H1 (cell line): ENCODE results near the gene CDC37. TPM values are rescaled to one million over a fixed set of nuclear protein-coding genes. Genes with fewer than 3 reads are reported as not detected.

Experiments used
- CTCF ChIA-PET: fragments of 300-600 bp; sonication (Branson Sonifier 250); formaldehyde crosslinking; loops from one replicate; lab custom pipeline; 2021; ENCODE audit not compliant: partially characterized antibody; lab: Charles Lee
- POLR2A ChIA-PET: fragments of 300-600 bp; sonication (Branson Sonifier 250); formaldehyde crosslinking; loops from one replicate; lab custom pipeline; 2021; ENCODE audit warnings: inconsistent platforms; ENCODE audit not compliant: partially characterized antibody; lab: Charles Lee
- DNase-seq, 2 experiments: peaks; one replicate each; pipeline versions ENCODE4 v3.0.0 to v3.0.0-alpha.2; 2010 to 2022; ENCODE audit warnings: low spot score in 2 of 2, low read depth in 1 of 2, mixed read lengths in 1 of 2
- FAIRE-seq: peaks from 2 replicates; lab custom pipeline; 2011; peaks lifted over from hg19 to GRCh38; lab: Jason Lieb, UNC
- H2AFZ ChIP-seq: 2 replicates; pipeline ENCODE4 v1.8.1; 2012; ENCODE audit warnings: low read length, inconsistent platforms
- H2AK5ac ChIP-seq: 2 replicates; pipeline ENCODE4 v1.6.1; 2013; ENCODE audit warnings: low read depth, low read length
- H2BK120ac ChIP-seq: replicated peaks from 2 replicates; pipeline ENCODE3; 2013; ENCODE audit warnings: low read depth, low read length, inconsistent platforms
- H2BK12ac ChIP-seq: 2 replicates; pipeline ENCODE4 v1.6.1; 2013; ENCODE audit warnings: low read depth, low read length
- H2BK15ac ChIP-seq: 2 replicates; pipeline ENCODE4 v1.6.1; 2013; ENCODE audit warnings: low read length
- H2BK20ac ChIP-seq: 2 replicates; pipeline ENCODE4 v1.6.1; 2013; ENCODE audit warnings: low read length
- H2BK5ac ChIP-seq: 2 replicates; pipeline ENCODE4 v1.6.1; 2013; ENCODE audit warnings: low read depth, low read length
- H3K14ac ChIP-seq: 2 replicates; pipeline ENCODE4 v1.6.1; 2013; ENCODE audit warnings: inconsistent platforms; ENCODE audit not compliant: insufficient read length
- H3K18ac ChIP-seq: 2 replicates; pipeline ENCODE4 v1.6.1; 2013; ENCODE audit warnings: low read length; ENCODE audit errors: extremely low read depth
- H3K23ac ChIP-seq: 2 replicates; pipeline ENCODE4 v1.6.1; 2013; ENCODE audit warnings: inconsistent platforms; ENCODE audit not compliant: insufficient read length
- H3K23me2 ChIP-seq: 2 replicates; pipeline ENCODE4 v1.6.1; 2013; ENCODE audit warnings: low read depth, low read length
- H3K27ac ChIP-seq: 2 replicates; pipeline ENCODE4 v1.6.1; 2011; ENCODE audit warnings: low read depth, low read length, inconsistent platforms
- H3K27me3 ChIP-seq, 4 experiments: replicated peaks in 1 of 4; 1 replicate in 1 of 4; 2 replicates in 3 of 4; pipeline versions ENCODE4 v1.6.1 to v1.8.1; 2011 to 2013; ENCODE audit warnings: low read length in 3 of 4, mild to moderate bottlenecking in 3 of 4, inconsistent platforms in 2 of 4, mixed read lengths in 2 of 4, moderate library complexity in 1 of 4; ENCODE audit not compliant: control insufficient read depth in 3 of 4, insufficient read depth in 3 of 4; ENCODE audit errors: extremely low read depth in 1 of 4
- H3K36me3 ChIP-seq, 4 experiments: 2 replicates each; pipeline versions ENCODE4 v1.6.1 to v1.8.1; 2011 to 2013; ENCODE audit warnings: mild to moderate bottlenecking in 4 of 4, low read length in 3 of 4, moderate library complexity in 2 of 4, control low read depth in 1 of 4, inconsistent platforms in 1 of 4; ENCODE audit not compliant: insufficient read depth in 4 of 4, control insufficient read depth in 2 of 4
- H3K4ac ChIP-seq: replicated peaks from 2 replicates; pipeline ENCODE3; 2013; ENCODE audit warnings: low read length, low read depth, mixed read lengths, inconsistent platforms; ENCODE audit not compliant: insufficient read length
- H3K4me1 ChIP-seq, 4 experiments: replicated peaks in 1 of 4; 1 replicate in 1 of 4; 2 replicates in 3 of 4; pipeline versions ENCODE4 v1.6.1 to v1.8.1; 2011 to 2013; ENCODE audit warnings: low read length in 3 of 4, inconsistent platforms in 2 of 4, mixed read lengths in 1 of 4; ENCODE audit not compliant: insufficient read depth in 4 of 4, control insufficient read depth in 3 of 4
- H3K4me2 ChIP-seq, 2 experiments: 2 replicates each; pipeline versions ENCODE4 v1.6.1 to v1.8.1; 2011 to 2013; ENCODE audit warnings: low read depth in 2 of 2, low read length in 2 of 2, control low read depth in 1 of 2, inconsistent platforms in 1 of 2, mild to moderate bottlenecking in 1 of 2; ENCODE audit not compliant: insufficient read depth in 1 of 2
- H3K4me3 ChIP-seq, 4 experiments: fragments of 200-600, 300-600 bp in 1 of 4; sonication (generic), shearing (Covaris generic), sonication (Bioruptor Twin) in 1 of 4; 2 replicates each; pipeline versions ENCODE4 v1.5.1 to v1.8.1; 2011 to 2016; ENCODE audit warnings: low read length in 4 of 4, low read depth in 3 of 4, control low read depth in 2 of 4, inconsistent platforms in 2 of 4, mild to moderate bottlenecking in 2 of 4, mixed read lengths in 1 of 4, moderate library complexity in 1 of 4; ENCODE audit not compliant: insufficient read depth in 2 of 4; ENCODE audit errors: extremely low read depth in 1 of 4
- H3K56ac ChIP-seq: replicated peaks from 2 replicates; pipeline ENCODE3; 2013; ENCODE audit warnings: low read depth, mild to moderate bottlenecking, mixed read lengths, low read length, inconsistent platforms; ENCODE audit not compliant: insufficient read length
- H3K79me1 ChIP-seq: 2 replicates; pipeline ENCODE4 v1.6.1; 2013; ENCODE audit warnings: low read depth, low read length, control low read depth
- H3K79me2 ChIP-seq, 2 experiments: 2 replicates each; pipeline versions ENCODE4 v1.6.1 to v1.8.1; 2012 to 2013; ENCODE audit warnings: low read length in 2 of 2, mild to moderate bottlenecking in 2 of 2, inconsistent platforms in 1 of 2; ENCODE audit not compliant: insufficient read depth in 2 of 2, control insufficient read depth in 1 of 2
- H3K9ac ChIP-seq, 4 experiments: replicated peaks in 1 of 4; 1 replicate in 1 of 4; 2 replicates in 3 of 4; pipeline versions ENCODE4 v1.6.1 to v1.8.1; 2011 to 2013; ENCODE audit warnings: low read depth in 3 of 4, low read length in 3 of 4, control low read depth in 2 of 4, mild to moderate bottlenecking in 2 of 4, moderate library complexity in 2 of 4, inconsistent platforms in 1 of 4; ENCODE audit errors: extremely low read depth in 1 of 4
- H3K9me3 ChIP-seq, 2 experiments: 2 replicates each; pipeline versions ENCODE4 v1.6.1 to v1.8.1; 2012 to 2013; ENCODE audit warnings: mild to moderate bottlenecking in 2 of 2, moderate library complexity in 2 of 2, control low read depth in 1 of 2, inconsistent platforms in 1 of 2, low read depth in 1 of 2, low read length in 1 of 2, mixed read lengths in 1 of 2; ENCODE audit not compliant: insufficient read depth in 2 of 2
- H4K20me1 ChIP-seq, 2 experiments: replicated peaks in 1 of 2; 2 replicates each; pipeline versions ENCODE3 to v1.8.1; 2011 to 2013; ENCODE audit warnings: inconsistent platforms in 2 of 2, low read length in 2 of 2, mild to moderate bottlenecking in 1 of 2; ENCODE audit not compliant: insufficient read depth in 2 of 2, control insufficient read depth in 1 of 2
- H4K5ac ChIP-seq: 2 replicates; pipeline ENCODE4 v1.6.1; 2013; ENCODE audit warnings: low read length, low read depth, mixed read lengths, inconsistent platforms; ENCODE audit not compliant: insufficient read length
- H4K8ac ChIP-seq: 2 replicates; pipeline ENCODE4 v1.8.0; 2013; ENCODE audit warnings: mild to moderate bottlenecking, moderate library complexity, low read length, inconsistent platforms; ENCODE audit not compliant: insufficient read depth; ENCODE audit errors: extremely low read depth
- H4K91ac ChIP-seq: replicated peaks from 2 replicates; pipeline ENCODE3; 2013; ENCODE audit warnings: low read length, mixed read lengths, inconsistent platforms; ENCODE audit not compliant: insufficient read length
- GABPA ChIP-seq: IDR thresholded peaks from 2 replicates; pipeline ENCODE4 v1.6.1; 2011; ENCODE audit warnings: mild to moderate bottlenecking, low read length, moderate library complexity, borderline replicate concordance; ENCODE audit not compliant: insufficient read depth
- HDAC2 ChIP-seq, 2 experiments: fragments of 300-600 bp in 1 of 2; sonication (generic) in 1 of 2; IDR thresholded peaks; 2 replicates each; pipeline ENCODE4 v1.6.1; 2011 to 2012; ENCODE audit warnings: low read depth in 2 of 2, low read length in 2 of 2, mild to moderate bottlenecking in 2 of 2, moderate library complexity in 2 of 2, borderline replicate concordance in 1 of 2, inconsistent platforms in 1 of 2
- JUN ChIP-seq: IDR thresholded peaks from 2 replicates; pipeline ENCODE4 v1.6.1; 2011; ENCODE audit warnings: low read depth, mild to moderate bottlenecking, improper control_type of control experiment, low read length
- NRF1 ChIP-seq: IDR thresholded peaks from 2 replicates; pipeline ENCODE4 v1.6.1; 2011; ENCODE audit warnings: mild to moderate bottlenecking, low read depth, low read length, improper control_type of control experiment
- RBBP5 ChIP-seq: IDR thresholded peaks from 2 replicates; pipeline ENCODE4 v1.7.1; 2012; ENCODE audit warnings: low read depth, mild to moderate bottlenecking, inconsistent platforms, low read length, moderate library complexity, borderline replicate concordance
- SIN3A ChIP-seq, 2 experiments: IDR thresholded peaks in 1 of 2; conservative IDR thresholded peaks in 1 of 2; 2 replicates each; pipeline ENCODE4 v1.6.1; 2011 to 2012; ENCODE audit warnings: low read length in 2 of 2, improper control_type of control experiment in 1 of 2, low read depth in 1 of 2, mild to moderate bottlenecking in 1 of 2
- SP1 ChIP-seq: IDR thresholded peaks from 2 replicates; pipeline ENCODE4 v1.6.1; 2011; ENCODE audit warnings: low read depth, low read length
- WGBS, 2 experiments: shearing (Covaris generic) in 1 of 2; methylation state at CpG; one replicate each; pipeline versions ENCODE4 v1.1.6 to v1.1.7; 2013 to 2015; ENCODE audit warnings: low lambda C conversion rate in 2 of 2, mixed read lengths in 2 of 2, inconsistent platforms in 1 of 2, low coverage in 1 of 2, missing lambda C conversion rate in 1 of 2; ENCODE audit not compliant: insufficient replicate concordance in 2 of 2, insufficient coverage in 1 of 2, insufficient read length in 1 of 2; ENCODE audit errors: extremely low coverage in 1 of 2, missing lambda C conversion rate in 1 of 2; 5-methylcytosine and 5-hydroxymethylcytosine counted together
- polyA plus RNA-seq, 7 experiments: library from polyadenylated mRNA; depleted of rRNA in 3 of 7; stranded (reverse) in 5 of 7; unstranded in 2 of 7; fragments of >200 nt in 5 of 7; fragments of 200-250 nt in 2 of 7; gene quantifications; 1 replicate in 5 of 7; 2 replicates in 1 of 7; 4 replicates in 1 of 7; pipeline versions ENCODE4 v1.2.1 to v1.2.3, GENCODE V29; 2011 to 2013; ENCODE audit warnings: missing spikeins in 2 of 7, mixed read lengths in 2 of 7
- total RNA-seq: library from RNA; stranded (reverse); fragmentation: NEBNext Ultra II Directional; extraction: Animal tissue kit (Norgen Biotek cat#: 25700); gene quantifications from 2 replicates; pipeline ENCODE4 v1.2.1, GENCODE V29; 2021
- TF ChIP-seq, protein P1 (sequence below): IDR thresholded peaks from 2 replicates; pipeline ENCODE4 v1.6.1; 2012; ENCODE audit warnings: low read length, inconsistent platforms

CDC37 gene
- total and polyA plus RNA-seq, 2 of the 8 experiments (the other 6 are each of a cell fraction or from before 2014, with no cell fraction given) = 162 to 181 TPM

DNA sequence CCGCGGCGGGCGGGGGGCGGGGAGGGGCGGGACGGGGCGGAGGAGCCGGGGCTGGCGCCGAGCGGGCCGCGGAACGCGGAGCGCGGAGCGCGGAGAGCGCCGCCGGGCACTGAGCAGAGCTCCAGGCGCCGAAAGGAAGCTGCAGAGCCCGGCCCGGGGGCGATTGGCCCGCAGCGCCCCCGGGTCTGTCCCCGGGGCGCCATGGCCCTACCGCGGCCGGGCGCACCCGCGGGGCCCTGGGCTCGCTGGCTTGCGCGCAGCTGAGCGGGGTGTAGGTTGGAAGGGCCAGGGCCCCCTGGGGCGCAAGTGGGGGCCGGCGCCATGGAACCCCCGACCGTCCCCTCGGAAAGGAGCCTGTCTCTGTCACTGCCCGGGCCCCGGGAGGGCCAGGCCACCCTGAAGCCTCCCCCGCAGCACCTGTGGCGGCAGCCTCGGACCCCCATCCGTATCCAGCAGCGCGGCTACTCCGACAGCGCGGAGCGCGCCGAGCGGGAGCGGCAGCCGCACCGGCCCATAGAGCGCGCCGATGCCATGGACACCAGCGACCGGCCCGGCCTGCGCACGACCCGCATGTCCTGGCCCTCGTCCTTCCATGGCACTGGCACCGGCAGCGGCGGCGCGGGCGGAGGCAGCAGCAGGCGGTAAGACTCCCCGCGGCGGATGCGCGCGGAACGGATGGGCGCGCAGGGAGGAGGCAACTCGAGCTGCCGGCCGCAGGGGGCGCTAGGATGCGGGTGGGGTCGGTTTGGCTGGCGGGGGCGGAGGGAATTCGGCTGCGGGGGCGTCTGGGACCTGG is 17.3 kb upstream of the CDC37 start, which contains the start of gene PDE4A:
Gene PDE4A (plus strand): TSS at position 95 of the 796 bp plus-strand sequence. CDS start 227 bp downstream, at position 322.
- peak within 1 kb of the TSS; percentile 96 for H2BK15ac ChIP-seq
- no peak within 1 kb of the TSS for H3K56ac ChIP-seq
- peak in 1 of 2 experiments; percentile 80 for DNase-seq
- H3K27ac ChIP-seq = no peak within 1 kb of the TSS
- H3K4me3 ChIP-seq = peak within 1 kb of the TSS; percentile 37 to 60 (median 54)
- no peak within 1 kb of the TSS for H2BK120ac ChIP-seq
- H4K20me1 ChIP-seq = peaks cover 0 to 20% of the 10 kb centered on the region in 2 experiments
- peak within 1 kb of the TSS; percentile 79 for H2BK5ac ChIP-seq
- H3K79me1 ChIP-seq = no peaks in the 10 kb centered on the region
- H3K79me2 ChIP-seq = no peaks in the 10 kb centered on the region
- H3K14ac ChIP-seq = no peak within 1 kb of the TSS
- H4K5ac ChIP-seq = peak within 1 kb of the TSS; percentile 0
- 2% methylated on average over 70 of the region's 104 CpGs; no CpG with 5 or more reads in 1 of the 2 experiments for WGBS, 2 experiments
- no peaks in the 10 kb centered on the region for H3K36me3 ChIP-seq
- FAIRE-seq = no peak
- H3K18ac ChIP-seq = peak within 1 kb of the TSS; percentile 78; the same call in 1 of the 2 replicates
- H2BK12ac ChIP-seq = peak within 1 kb of the TSS; percentile 97
- peak within 1 kb of the TSS; percentile 98 for H4K91ac ChIP-seq
- H3K9ac ChIP-seq = peak within 1 kb of the TSS in 1 of 4 experiments; percentile 34; a peak in 1 of 7 replicates
- peak within 1 kb of the TSS; percentile 98 for H3K4me2 ChIP-seq
- ChIA-PET CTCF (interaction anchor here (0.6 to 6.7 kb wide), 13 partner anchors 9 to 142 kb away, joined by 3 to 67 read pairs (median 4); partner anchors contain the start of gene CDC37), POLR2A (interaction anchor here (0.6 kb wide), 1 partner anchor 177 kb away, joined by 3 read pairs; no protein-coding TSS in a partner anchor)
- no peak within 1 kb of the TSS for H2AK5ac ChIP-seq
- H4K8ac ChIP-seq = peak within 1 kb of the TSS; percentile 62; the same call in 1 of the 2 replicates
- H3K4me1 ChIP-seq = peaks cover 5 to 36% (median 16%) of the 10 kb centered on the region in 4 experiments
- H3K4ac ChIP-seq = peak within 1 kb of the TSS; percentile 57
- H3K23me2 ChIP-seq = peaks cover 18% of the 10 kb centered on the region; the same call in 1 of the 2 replicates
- H2BK20ac ChIP-seq = no peak within 1 kb of the TSS; the same call in 1 of the 2 replicates
- H3K23ac ChIP-seq = no peak within 1 kb of the TSS
- peaks cover 51 to 93% (median 86%) of the 10 kb centered on the region in 4 experiments for H3K27me3 ChIP-seq
- H3K9me3 ChIP-seq = no peaks in the 10 kb centered on the region
- peak within 1 kb of the TSS; percentile 38 for H2AFZ ChIP-seq
- TF ChIP-seq JUN (no peak), SP1 (no peak), HDAC2 (IDR thresholded peaks at IDR 0.05; ENCODE audit: borderline replicate concordance in 1 of 2, low read depth in 2 of 2, low read length in 2 of 2) (no peak; a peak in 2 of 4 replicates), SIN3A (conservative IDR thresholded peaks at IDR 0.05 in 1 of 2, IDR thresholded peaks at IDR 0.05 in 1 of 2; ENCODE audit: low read depth in 1 of 2, low read length in 2 of 2) (no peak), NRF1 (no peak), GABPA (no peak), RBBP5 (no peak; the same call in 1 of the 2 replicates)
- TF ChIP-seq, protein P1, sequence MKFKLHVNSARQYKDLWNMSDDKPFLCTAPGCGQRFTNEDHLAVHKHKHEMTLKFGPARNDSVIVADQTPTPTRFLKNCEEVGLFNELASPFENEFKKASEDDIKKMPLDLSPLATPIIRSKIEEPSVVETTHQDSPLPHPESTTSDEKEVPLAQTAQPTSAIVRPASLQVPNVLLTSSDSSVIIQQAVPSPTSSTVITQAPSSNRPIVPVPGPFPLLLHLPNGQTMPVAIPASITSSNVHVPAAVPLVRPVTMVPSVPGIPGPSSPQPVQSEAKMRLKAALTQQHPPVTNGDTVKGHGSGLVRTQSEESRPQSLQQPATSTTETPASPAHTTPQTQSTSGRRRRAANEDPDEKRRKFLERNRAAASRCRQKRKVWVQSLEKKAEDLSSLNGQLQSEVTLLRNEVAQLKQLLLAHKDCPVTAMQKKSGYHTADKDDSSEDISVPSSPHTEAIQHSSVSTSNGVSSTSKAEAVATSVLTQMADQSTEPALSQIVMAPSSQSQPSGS = no peak
